Measurements from ENCODE around the gene ARID4A. TPM values are rescaled to one million over a fixed set of nuclear protein-coding genes. Genes with fewer than 3 reads are reported as not detected.

The ARID4A gene
- total RNA-seq, 1 experiment from 2014 or later = 12.5 TPM

GRCh38 chr14:58275527-58276190, 22.7 kb upstream of the ARID4A start:
- peaks cover 37% of the 10 kb centered on the region for H3K36me3 Mint-ChIP-seq
- no peaks in the 10 kb centered on the region for H3K27me3 Mint-ChIP-seq (ENCODE audit: low read depth)
- POLR2A ChIA-PET = no interaction called here
- peak overlapping the region; percentile 37; the same call in 1 of the 2 replicates for H3K27ac Mint-ChIP-seq
- CTCF ChIA-PET = no interaction called here
- H3K4me3 Mint-ChIP-seq = no peak overlapping the region
- no peaks in the 10 kb centered on the region for H3K4me1 Mint-ChIP-seq
- H3K9me3 Mint-ChIP-seq = no peaks in the 10 kb centered on the region
- DNase-seq (ENCODE audit: low spot score) = no peak
- no peak for ATAC-seq
- TF ChIP-seq SMAD4 (CRISPR knock-in tag; IDR thresholded peaks at IDR 0.05) (no peak), FOXK1 (CRISPR knock-in tag; IDR thresholded peaks at IDR 0.05) (no peak), CBFB (CRISPR knock-in tag; IDR thresholded peaks at IDR 0.05; ENCODE audit: low read depth) (no peak), ZNF263 (CRISPR knock-in tag; IDR thresholded peaks at IDR 0.05; ENCODE audit: low read depth) (no peak), NR1H2 (CRISPR knock-in tag; IDR thresholded peaks at IDR 0.05) (no peak)
- TF ChIP-seq, protein P1, sequence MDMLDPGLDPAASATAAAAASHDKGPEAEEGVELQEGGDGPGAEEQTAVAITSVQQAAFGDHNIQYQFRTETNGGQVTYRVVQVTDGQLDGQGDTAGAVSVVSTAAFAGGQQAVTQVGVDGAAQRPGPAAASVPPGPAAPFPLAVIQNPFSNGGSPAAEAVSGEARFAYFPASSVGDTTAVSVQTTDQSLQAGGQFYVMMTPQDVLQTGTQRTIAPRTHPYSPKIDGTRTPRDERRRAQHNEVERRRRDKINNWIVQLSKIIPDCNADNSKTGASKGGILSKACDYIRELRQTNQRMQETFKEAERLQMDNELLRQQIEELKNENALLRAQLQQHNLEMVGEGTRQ (CRISPR knock-in tag; IDR thresholded peaks at IDR 0.05) = no peak
- TF ChIP-seq, protein P2, sequence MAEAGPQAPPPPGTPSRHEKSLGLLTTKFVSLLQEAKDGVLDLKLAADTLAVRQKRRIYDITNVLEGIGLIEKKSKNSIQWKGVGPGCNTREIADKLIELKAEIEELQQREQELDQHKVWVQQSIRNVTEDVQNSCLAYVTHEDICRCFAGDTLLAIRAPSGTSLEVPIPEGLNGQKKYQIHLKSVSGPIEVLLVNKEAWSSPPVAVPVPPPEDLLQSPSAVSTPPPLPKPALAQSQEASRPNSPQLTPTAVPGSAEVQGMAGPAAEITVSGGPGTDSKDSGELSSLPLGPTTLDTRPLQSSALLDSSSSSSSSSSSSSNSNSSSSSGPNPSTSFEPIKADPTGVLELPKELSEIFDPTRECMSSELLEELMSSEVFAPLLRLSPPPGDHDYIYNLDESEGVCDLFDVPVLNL (CRISPR knock-in tag; IDR thresholded peaks at IDR 0.05; ENCODE audit: borderline replicate concordance, low read depth) = no peak

- no peak overlapping the region for H3K4me3 Mint-ChIP-seq
- CTCF ChIA-PET = no interaction called here
- no peak for ATAC-seq
- H3K27me3 Mint-ChIP-seq (ENCODE audit: low read depth) = no peaks in the 10 kb centered on the region
- DNase-seq (ENCODE audit: low spot score) = no peak
- H3K27ac Mint-ChIP-seq = no peak overlapping the region
- peaks cover 39% of the 10 kb centered on the region for H3K36me3 Mint-ChIP-seq
- no peaks in the 10 kb centered on the region for H3K4me1 Mint-ChIP-seq
- H3K9me3 Mint-ChIP-seq = no peaks in the 10 kb centered on the region
- TF ChIP-seq OVOL2 (CRISPR knock-in tag; IDR thresholded peaks at IDR 0.05; ENCODE audit: borderline replicate concordance) (no peak), ZNF121 (CRISPR knock-in tag; IDR thresholded peaks at IDR 0.05) (no peak), NFATC4 (CRISPR knock-in tag; IDR thresholded peaks at IDR 0.05) (no peak), ETV6 (CRISPR knock-in tag; IDR thresholded peaks at IDR 0.05) (no peak), NFYB (CRISPR knock-in tag; conservative IDR thresholded peaks at IDR 0.05; ENCODE audit: low read depth) (no peak)
- TF ChIP-seq, protein P3, sequence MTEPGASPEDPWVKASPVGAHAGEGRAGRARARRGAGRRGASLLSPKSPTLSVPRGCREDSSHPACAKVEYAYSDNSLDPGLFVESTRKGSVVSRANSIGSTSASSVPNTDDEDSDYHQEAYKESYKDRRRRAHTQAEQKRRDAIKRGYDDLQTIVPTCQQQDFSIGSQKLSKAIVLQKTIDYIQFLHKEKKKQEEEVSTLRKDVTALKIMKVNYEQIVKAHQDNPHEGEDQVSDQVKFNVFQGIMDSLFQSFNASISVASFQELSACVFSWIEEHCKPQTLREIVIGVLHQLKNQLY (CRISPR knock-in tag; IDR thresholded peaks at IDR 0.05) = no peak
- TF ChIP-seq, protein P4, sequence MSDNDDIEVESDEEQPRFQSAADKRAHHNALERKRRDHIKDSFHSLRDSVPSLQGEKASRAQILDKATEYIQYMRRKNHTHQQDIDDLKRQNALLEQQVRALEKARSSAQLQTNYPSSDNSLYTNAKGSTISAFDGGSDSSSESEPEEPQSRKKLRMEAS (CRISPR knock-in tag; IDR thresholded peaks at IDR 0.05) = no peak
- TF ChIP-seq, protein P5, sequence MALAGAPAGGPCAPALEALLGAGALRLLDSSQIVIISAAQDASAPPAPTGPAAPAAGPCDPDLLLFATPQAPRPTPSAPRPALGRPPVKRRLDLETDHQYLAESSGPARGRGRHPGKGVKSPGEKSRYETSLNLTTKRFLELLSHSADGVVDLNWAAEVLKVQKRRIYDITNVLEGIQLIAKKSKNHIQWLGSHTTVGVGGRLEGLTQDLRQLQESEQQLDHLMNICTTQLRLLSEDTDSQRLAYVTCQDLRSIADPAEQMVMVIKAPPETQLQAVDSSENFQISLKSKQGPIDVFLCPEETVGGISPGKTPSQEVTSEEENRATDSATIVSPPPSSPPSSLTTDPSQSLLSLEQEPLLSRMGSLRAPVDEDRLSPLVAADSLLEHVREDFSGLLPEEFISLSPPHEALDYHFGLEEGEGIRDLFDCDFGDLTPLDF (CRISPR knock-in tag; IDR thresholded peaks at IDR 0.05) = no peak
- POLR2A ChIA-PET = interaction anchor here (1.0 kb wide), 1 partner anchor 15 kb away, joined by 3 read pairs; no protein-coding TSS in a partner anchor
Measured at GRCh38 chr14:58276208-58276607, 22.1 kb upstream of the ARID4A start.

DNA sequence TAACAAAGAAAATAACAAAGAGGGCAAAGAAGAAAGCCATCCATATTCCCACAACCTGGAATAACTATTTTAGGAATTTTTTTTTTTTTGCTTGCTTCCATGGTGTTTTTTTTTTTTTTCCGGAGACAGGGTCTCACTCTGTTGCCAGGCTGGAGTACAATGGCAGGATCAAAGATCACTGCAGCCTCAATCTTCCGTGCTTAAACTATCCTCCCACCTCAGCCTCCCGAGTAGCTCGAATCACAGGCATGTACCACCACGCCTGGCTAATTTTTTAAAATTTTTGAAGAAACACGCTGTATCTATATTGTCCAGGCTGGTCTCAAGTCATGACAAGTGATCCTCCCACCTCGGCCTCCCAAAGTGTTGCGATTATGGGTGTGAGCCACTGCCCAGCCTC, 20.2 kb upstream of the ARID4A start:
- ChIA-PET CTCF (interaction anchor here (0.7 kb wide), 1 partner anchor 40 kb away, joined by 3 read pairs; no protein-coding TSS in a partner anchor), POLR2A (interaction anchor here (0.7 kb wide), 2 partner anchors 22 to 43 kb away, joined by 3 to 4 read pairs; no protein-coding TSS in a partner anchor)
- TF ChIP-seq, protein P6, sequence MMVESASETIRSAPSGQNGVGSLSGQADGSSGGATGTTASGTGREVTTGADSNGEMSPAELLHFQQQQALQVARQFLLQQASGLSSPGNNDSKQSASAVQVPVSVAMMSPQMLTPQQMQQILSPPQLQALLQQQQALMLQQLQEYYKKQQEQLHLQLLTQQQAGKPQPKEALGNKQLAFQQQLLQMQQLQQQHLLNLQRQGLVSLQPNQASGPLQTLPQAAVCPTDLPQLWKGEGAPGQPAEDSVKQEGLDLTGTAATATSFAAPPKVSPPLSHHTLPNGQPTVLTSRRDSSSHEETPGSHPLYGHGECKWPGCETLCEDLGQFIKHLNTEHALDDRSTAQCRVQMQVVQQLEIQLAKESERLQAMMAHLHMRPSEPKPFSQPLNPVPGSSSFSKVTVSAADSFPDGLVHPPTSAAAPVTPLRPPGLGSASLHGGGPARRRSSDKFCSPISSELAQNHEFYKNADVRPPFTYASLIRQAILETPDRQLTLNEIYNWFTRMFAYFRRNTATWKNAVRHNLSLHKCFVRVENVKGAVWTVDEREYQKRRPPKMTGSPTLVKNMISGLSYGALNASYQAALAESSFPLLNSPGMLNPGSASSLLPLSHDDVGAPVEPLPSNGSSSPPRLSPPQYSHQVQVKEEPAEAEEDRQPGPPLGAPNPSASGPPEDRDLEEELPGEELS (CRISPR knock-in tag; IDR thresholded peaks at IDR 0.05) = no peak
- TF ChIP-seq, protein P7, sequence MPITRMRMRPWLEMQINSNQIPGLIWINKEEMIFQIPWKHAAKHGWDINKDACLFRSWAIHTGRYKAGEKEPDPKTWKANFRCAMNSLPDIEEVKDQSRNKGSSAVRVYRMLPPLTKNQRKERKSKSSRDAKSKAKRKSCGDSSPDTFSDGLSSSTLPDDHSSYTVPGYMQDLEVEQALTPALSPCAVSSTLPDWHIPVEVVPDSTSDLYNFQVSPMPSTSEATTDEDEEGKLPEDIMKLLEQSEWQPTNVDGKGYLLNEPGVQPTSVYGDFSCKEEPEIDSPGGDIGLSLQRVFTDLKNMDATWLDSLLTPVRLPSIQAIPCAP (CRISPR knock-in tag; IDR thresholded peaks at IDR 0.05) = no peak
- no peak for TF ChIP-seq NFYB (CRISPR knock-in tag; conservative IDR thresholded peaks at IDR 0.05; ENCODE audit: low read depth)

More for the DNA sequence above, 20.2 kb upstream of the ARID4A start:
- H3K27me3 Mint-ChIP-seq (ENCODE audit: low read depth) = no peaks in the 10 kb centered on the region
- H3K9me3 Mint-ChIP-seq = no peaks in the 10 kb centered on the region
- no peak overlapping the region for H3K27ac Mint-ChIP-seq
- H3K36me3 Mint-ChIP-seq = peaks cover 30% of the 10 kb centered on the region
- ATAC-seq (no peak), DNase-seq (ENCODE audit: low spot score) (no peak)
- H3K4me3 Mint-ChIP-seq = no peak overlapping the region
- no peaks in the 10 kb centered on the region for H3K4me1 Mint-ChIP-seq
